Measurements from ENCODE around the gene OR5B21. TPM values are rescaled to one million over a fixed set of nuclear protein-coding genes. Genes with fewer than 3 reads are reported as not detected.

Gene OR5B21
- polyA plus RNA-seq, 1 of the 3 experiments (the other 2 are of a cell fraction) = not detected

DNA sequence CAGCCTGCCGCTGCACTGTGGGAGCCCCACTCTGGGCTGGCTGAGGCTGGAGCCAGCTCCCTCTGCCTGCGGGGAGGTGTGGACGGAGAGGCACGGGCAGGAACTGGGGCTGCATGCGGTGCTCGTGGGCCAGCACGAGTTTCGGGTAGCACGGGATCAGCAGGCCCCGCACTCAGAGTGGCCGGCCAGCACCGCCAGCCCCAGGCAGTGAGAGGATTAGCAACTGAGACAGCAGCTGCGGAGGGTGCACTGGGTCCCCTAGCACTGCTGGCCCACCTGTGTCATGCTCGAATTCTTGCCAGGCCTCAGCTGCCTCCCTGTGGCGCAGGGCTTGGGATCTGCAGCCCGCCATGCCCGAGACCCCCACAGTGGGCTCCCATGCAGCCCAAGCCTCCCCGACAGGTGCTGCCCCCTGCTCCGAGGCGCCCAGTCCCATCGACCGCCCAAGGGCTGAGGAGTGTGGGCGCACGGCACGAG, 24.0 kb upstream of the OR5B21 start (continued):
- no peak for TF ChIP-seq SIN3A (IDR thresholded peaks at IDR 0.05; ENCODE audit: borderline replicate concordance, low read depth, low read length)
- TF ChIP-seq RAD21 (IDR thresholded peaks at IDR 0.05; ENCODE audit: low read length) = no peak

DNA sequence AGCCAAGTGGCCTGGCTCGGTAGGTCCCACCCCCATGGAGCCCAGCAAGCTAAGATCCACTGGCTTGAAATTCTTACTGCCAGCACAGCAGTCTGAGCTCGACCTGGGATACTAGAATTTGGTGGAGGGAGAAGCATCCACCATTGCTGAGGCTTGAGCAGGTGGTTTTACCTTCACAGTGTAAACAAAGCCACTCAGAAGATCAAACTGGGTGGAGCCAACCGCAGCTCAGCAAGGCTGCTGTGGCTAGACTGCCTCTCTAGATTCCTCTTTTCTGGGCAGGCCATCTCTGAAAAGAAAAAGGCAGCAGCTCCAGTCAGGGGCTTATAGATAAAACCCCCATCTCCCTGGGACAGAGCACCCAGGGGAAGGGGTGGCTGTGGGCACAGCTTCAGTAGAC, 22.3 kb upstream of the OR5B21 start:
- no peak overlapping the region for H3K4me2 ChIP-seq
- no peak overlapping the region for H3K27ac ChIP-seq (ENCODE audit: low read depth in 2 of 2, low read length in 1 of 2)
- H3K4me1 ChIP-seq (ENCODE audit: control insufficient read depth in 1 of 2, insufficient read depth in 2 of 2, low read depth in 1 of 2, low read length in 1 of 2) = no peaks in the 10 kb centered on the region
- 44% methylated on average over 2 of the region's 3 CpGs for WGBS (ENCODE audit: low lambda C conversion rate)
- H3F3A ChIP-seq (replicated peaks; ENCODE audit: insufficient read depth) = peaks cover under 1% of the 10 kb centered on the region
- no peak for TF ChIP-seq RAD21 (IDR thresholded peaks at IDR 0.05; ENCODE audit: low read length)
- H3K36me3 ChIP-seq (replicated peaks in 1 of 2; ENCODE audit: control insufficient read depth in 1 of 2, insufficient read depth in 2 of 2, low read length in 1 of 2) = peaks cover 0 to 2% of the 10 kb centered on the region in 2 experiments
- ChIA-PET CTCF (no interaction called here), POLR2A (no interaction called here)
- no peak for DNase-seq
- H3K4me3 ChIP-seq (ENCODE audit: low read depth in 2 of 2, low read length in 1 of 2) = no peak overlapping the region
- H3K9me3 ChIP-seq = no peaks in the 10 kb centered on the region
- H3K9ac ChIP-seq = no peak overlapping the region
- no peaks in the 10 kb centered on the region for H3K79me2 ChIP-seq (ENCODE audit: insufficient read depth)
- H2AFZ ChIP-seq (ENCODE audit: low read depth) = no peak overlapping the region
- no peaks in the 10 kb centered on the region for H3K27me3 ChIP-seq (ENCODE audit: insufficient read depth)
- H3K9me2 ChIP-seq = no peaks in the 10 kb centered on the region
- H4K20me1 ChIP-seq (ENCODE audit: insufficient read depth) = no peaks in the 10 kb centered on the region

DNA sequence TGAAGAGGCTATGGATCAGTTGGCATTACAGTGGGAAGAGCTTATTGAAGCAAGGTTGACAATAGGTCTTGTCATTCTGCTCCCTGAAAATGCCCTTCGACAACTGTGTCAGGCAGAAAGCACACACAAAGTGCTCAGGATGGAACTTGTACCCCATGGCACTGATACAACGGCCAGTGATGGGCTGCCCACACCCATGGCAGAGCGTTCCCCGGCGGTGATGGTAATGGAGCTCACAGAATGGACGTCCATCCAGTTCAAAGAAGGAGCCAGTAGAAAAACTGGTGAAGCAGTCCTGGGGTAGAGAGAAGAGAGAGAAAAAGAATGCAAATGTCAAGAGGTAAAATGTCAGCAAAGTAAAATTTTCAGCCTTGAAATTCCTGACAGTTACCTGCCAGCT, 19.5 kb upstream of the OR5B21 start:
- no peaks in the 10 kb centered on the region for H3K27me3 ChIP-seq (ENCODE audit: insufficient read depth)
- ChIA-PET CTCF (interaction anchor here (1.0 to 1.5 kb wide), 2 partner anchors 11 to 21 kb away, joined by 3 to 7 read pairs; no protein-coding TSS in a partner anchor), POLR2A (no interaction called here)
- H3K4me2 ChIP-seq = no peak overlapping the region
- H4K20me1 ChIP-seq (ENCODE audit: insufficient read depth) = no peaks in the 10 kb centered on the region
- no peak overlapping the region for H2AFZ ChIP-seq (ENCODE audit: low read depth)
- no peak for DNase-seq
- no peak overlapping the region for H3K27ac ChIP-seq (ENCODE audit: low read depth in 2 of 2, low read length in 1 of 2)
- H3K79me2 ChIP-seq (ENCODE audit: insufficient read depth) = no peaks in the 10 kb centered on the region
- H3K9me3 ChIP-seq = no peaks in the 10 kb centered on the region
- WGBS (ENCODE audit: low lambda C conversion rate) = 91% methylated on average over 6 of the region's 6 CpGs
- H3K4me1 ChIP-seq (ENCODE audit: control insufficient read depth in 1 of 2, insufficient read depth in 2 of 2, low read depth in 1 of 2, low read length in 1 of 2) = no peaks in the 10 kb centered on the region
- H3K36me3 ChIP-seq (replicated peaks in 1 of 2; ENCODE audit: control insufficient read depth in 1 of 2, insufficient read depth in 2 of 2, low read length in 1 of 2) = peaks cover 0 to 2% of the 10 kb centered on the region in 2 experiments
- H3K9me2 ChIP-seq = no peaks in the 10 kb centered on the region
- no peak for TF ChIP-seq MEF2A (IDR thresholded peaks at IDR 0.05; ENCODE audit: borderline replicate concordance, low read depth)
- TF ChIP-seq USF1 (IDR thresholded peaks at IDR 0.05; ENCODE audit: borderline replicate concordance, low read depth) = no peak
- no peak for TF ChIP-seq SIN3A (IDR thresholded peaks at IDR 0.05; ENCODE audit: borderline replicate concordance, low read depth, low read length)
- TF ChIP-seq USF2 (IDR thresholded peaks at IDR 0.05; ENCODE audit: borderline replicate concordance, low read depth, low read length) = no peak
- no peak for TF ChIP-seq RXRA (IDR thresholded peaks at IDR 0.05; ENCODE audit: borderline replicate concordance, low read depth)
- TF ChIP-seq MAX (IDR thresholded peaks at IDR 0.05; ENCODE audit: low read depth) = no peak
- TF ChIP-seq, protein P1, sequence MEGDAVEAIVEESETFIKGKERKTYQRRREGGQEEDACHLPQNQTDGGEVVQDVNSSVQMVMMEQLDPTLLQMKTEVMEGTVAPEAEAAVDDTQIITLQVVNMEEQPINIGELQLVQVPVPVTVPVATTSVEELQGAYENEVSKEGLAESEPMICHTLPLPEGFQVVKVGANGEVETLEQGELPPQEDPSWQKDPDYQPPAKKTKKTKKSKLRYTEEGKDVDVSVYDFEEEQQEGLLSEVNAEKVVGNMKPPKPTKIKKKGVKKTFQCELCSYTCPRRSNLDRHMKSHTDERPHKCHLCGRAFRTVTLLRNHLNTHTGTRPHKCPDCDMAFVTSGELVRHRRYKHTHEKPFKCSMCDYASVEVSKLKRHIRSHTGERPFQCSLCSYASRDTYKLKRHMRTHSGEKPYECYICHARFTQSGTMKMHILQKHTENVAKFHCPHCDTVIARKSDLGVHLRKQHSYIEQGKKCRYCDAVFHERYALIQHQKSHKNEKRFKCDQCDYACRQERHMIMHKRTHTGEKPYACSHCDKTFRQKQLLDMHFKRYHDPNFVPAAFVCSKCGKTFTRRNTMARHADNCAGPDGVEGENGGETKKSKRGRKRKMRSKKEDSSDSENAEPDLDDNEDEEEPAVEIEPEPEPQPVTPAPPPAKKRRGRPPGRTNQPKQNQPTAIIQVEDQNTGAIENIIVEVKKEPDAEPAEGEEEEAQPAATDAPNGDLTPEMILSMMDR (IDR thresholded peaks at IDR 0.05) = no peak
- no peak overlapping the region for H3K9ac ChIP-seq
- peaks cover 9% of the 10 kb centered on the region for H3F3A ChIP-seq (replicated peaks; ENCODE audit: insufficient read depth)
- H3K4me3 ChIP-seq (ENCODE audit: low read depth in 2 of 2, low read length in 1 of 2) = no peak overlapping the region
